ENCODE results near the gene GPR89A. TPM values are rescaled to one million over a fixed set of nuclear protein-coding genes. Genes with fewer than 3 reads are reported as not detected.

The GPR89A gene
- 30.6 and 43.7 TPM in 2 replicates for total RNA-seq

GRCh38 chr1:145607833-145608733 lies at the start of gene GPR89A:
GPR89A (plus strand) TSS chr1:145607988; CDS start chr1:145608134, 146 bp downstream.

GRCh38 chr1:145707183-145707867 lies 99.5 kb downstream of the GPR89A start, which contains the start of gene PDZK1:
PDZK1 (minus strand) TSS chr1:145707368; CDS start chr1:145688021, 19,347 bp downstream.

GRCh38 chr1:145719230-145720079 lies 111.7 kb downstream of the GPR89A start, which contains the start of gene CD160:
CD160 (plus strand) TSS chr1:145719499; CDS start chr1:145728328, 8,829 bp downstream.

Other genes with a start within 250 kb of the GPR89A start
- gene NBPF20, start 182.4 kb upstream of the GPR89A start, total RNA-seq, result 3.0 and 9.5 TPM in 2 replicates
- 0.28 and 0.30 TPM in 2 replicates for gene PDZK1, start 99.4 kb downstream of the GPR89A start, total RNA-seq
- not detected in 2 replicates for gene CD160, start 111.5 kb downstream of the GPR89A start, total RNA-seq
- 9.8 and 11.3 TPM in 2 replicates for gene RNF115, start 216.1 kb downstream of the GPR89A start, total RNA-seq
- gene POLR3C, start 216.2 kb downstream of the GPR89A start, total RNA-seq, result 25.5 and 26.8 TPM in 2 replicates
- gene NUDT17, start 237.6 kb downstream of the GPR89A start, total RNA-seq, result 2.4 and 2.7 TPM in 2 replicates